ENCODE measurements around the gene RPS26.
A peak's percentile ranks its signal among the peaks of the same experiment; 100 is the strongest.
"Not testable (repeated sequence)": the region's sequence is repeated elsewhere in the genome, so short reads cannot be mapped to it uniquely, and the experiment has no call there.

RPS26 gene

GRCh38 chr12:56041552-56042429 is at the start of gene RPS26:
RPS26 (plus strand) TSS chr12:56041918; CDS start chr12:56042167, 249 bp downstream.
- peak; percentile 95 for DNase-seq

GRCh38 chr12:55993230-55993853 is 48.4 kb upstream of the RPS26 start:
- no peak for DNase-seq

- no peak for DNase-seq
Observed at GRCh38 chr12:55995366-55995765, 46.4 kb upstream of the RPS26 start.

GRCh38 chr12:55996201-55996714 is 45.5 kb upstream of the RPS26 start:
- peak; percentile 70 for DNase-seq

GRCh38 chr12:55996715-55997534 is 44.8 kb upstream of the RPS26 start, which contains the start of gene SUOX:
SUOX (plus strand) TSS chr12:55997276; CDS start chr12:56002222, 4,946 bp downstream.
- peak; percentile 64 for DNase-seq

- no peak for DNase-seq
Observed at GRCh38 chr12:55997535-55997859, 44.2 kb upstream of the RPS26 start.

- not testable (repeated sequence) for DNase-seq
Observed at GRCh38 chr12:55999522-55999921, 42.2 kb upstream of the RPS26 start.

GRCh38 chr12:55999999-56000540 is 41.6 kb upstream of the RPS26 start:
- DNase-seq = not testable (repeated sequence)

GRCh38 chr12:56001487-56002100 is 40.1 kb upstream of the RPS26 start:
- no peak for DNase-seq

- DNase-seq = not testable (repeated sequence)
Observed at GRCh38 chr12:56003376-56003775, 38.3 kb upstream of the RPS26 start.

- no peak for DNase-seq
Observed at GRCh38 chr12:56004211-56004610, 37.5 kb upstream of the RPS26 start.

GRCh38 chr12:56007564-56008559 is 33.9 kb upstream of the RPS26 start:
- peak; percentile 71 for DNase-seq

- no peak for DNase-seq
Observed at GRCh38 chr12:56010111-56010570, 31.6 kb upstream of the RPS26 start.

GRCh38 chr12:56011509-56012090 is 30.1 kb upstream of the RPS26 start:
- no peak for DNase-seq

GRCh38 chr12:56013482-56013881 is 28.2 kb upstream of the RPS26 start:
- DNase-seq = no peak

- no peak for DNase-seq
Observed at GRCh38 chr12:56014205-56014604, 27.5 kb upstream of the RPS26 start.

GRCh38 chr12:56017181-56017580 is 24.5 kb upstream of the RPS26 start:
- no peak for DNase-seq

- no peak for DNase-seq
Observed at GRCh38 chr12:56018356-56018755, 23.4 kb upstream of the RPS26 start.

GRCh38 chr12:56020423-56021184 is 21.1 kb upstream of the RPS26 start, which contains the start of gene IKZF4:
IKZF4 (plus strand) TSS chr12:56021043; CDS start chr12:56021494, 451 bp downstream.
- DNase-seq = peak; percentile 49

Measured in activated CD4-positive, alpha-beta T cell treated with anti-CD3 and anti-CD28 coated beads for 48 hours (primary cell).